AG04450 (cell line): ENCODE measurements around the gene CD4. TPM values are rescaled to one million over a fixed set of nuclear protein-coding genes. Genes with fewer than 3 reads are reported as not detected.
"Not testable (repeated sequence)": the region's sequence is repeated elsewhere in the genome, so short reads cannot be mapped to it uniquely, and the experiment has no call there.

Source experiments
- CTCF ChIA-PET: fragments of 300-600, 350-600 bp; formaldehyde crosslinking; extraction: SDS; loops from one replicate; lab custom pipeline; 2022; ENCODE audit warnings: antibody characterized with exemption, inconsistent platforms; lab: Charles Lee
- POLR2A ChIA-PET: fragments of 350-600 bp; formaldehyde crosslinking; extraction: SDS; loops from one replicate; lab custom pipeline; 2021; ENCODE audit warnings: antibody characterized with exemption, inconsistent platforms; lab: Yijun Ruan, JAX
- DNase-seq: peaks from one replicate; pipeline ENCODE4 v3.0.0-alpha.2; 2011; ENCODE audit warnings: low read depth, low spot score
- H3K27ac ChIP-seq: one replicate; pipeline ENCODE4 v1.5.1; 2012; ENCODE audit warnings: low read depth, low read length, control low read depth
- H3K27me3 ChIP-seq: one replicate; pipeline ENCODE4 v1.6.0; 2012; ENCODE audit warnings: low read length; ENCODE audit not compliant: control insufficient read depth, insufficient read depth
- H3K4me3 ChIP-seq: 2 replicates; pipeline ENCODE4 v1.5.1; 2011; ENCODE audit warnings: mild to moderate bottlenecking, low read depth, low read length, control low read depth
- H3K9me3 ChIP-seq: 2 replicates; pipeline ENCODE4 v1.5.1; 2012; ENCODE audit warnings: low read length; ENCODE audit not compliant: control insufficient read depth, insufficient read depth
- CTCF ChIP-seq: IDR thresholded peaks from 2 replicates; pipeline ENCODE4 v1.5.1; 2011; ENCODE audit warnings: low read depth, low read length, control low read depth, inconsistent platforms
- polyA plus RNA-seq: library from polyadenylated mRNA; depleted of rRNA; stranded (reverse); fragments of >200 nt; gene quantifications from 2 replicates; pipeline ENCODE4 v1.2.3, GENCODE V29; 2011; rRNA removed

CD4 gene
- polyA plus RNA-seq, 1 experiment: 24.9 TPM

- Histone ChIP-seq H3K27me3 (no peaks in the 10 kb centered on the region), H3K27ac (peak within 1 kb of the TSS; percentile 39), H3K4me3 (peak within 1 kb of the TSS; percentile 90), H3K9me3 (no peaks in the 10 kb centered on the region; the same call in 1 of the 2 replicates)
- TF ChIP-seq CTCF: no peak
- DNase-seq: peak; percentile 51
- CTCF ChIA-PET: interaction anchor here (0.6 to 1.0 kb wide), 2 partner anchors 115 to 226 kb away, joined by 3 to 4 read pairs; partner anchors contain the start of gene MLF2
- POLR2A ChIA-PET: interaction anchor here (0.5 to 4.8 kb wide), 12 partner anchors 13 to 328 kb away, joined by 3 to 57 read pairs (median 5); partner anchors contain the start of genes C12orf57, CDCA3, COPS7A and MLF2
Observed at GRCh38 chr12:6867413-6868210, 78.3 kb downstream of the CD4 start, which contains the start of gene TPI1. Gene TPI1, plus strand, starts transcription at chr12:6867531. Its CDS starts 36 bp downstream, at chr12:6867567.

- peak; percentile 36 for TF ChIP-seq CTCF
- no peaks in the 10 kb centered on the region; the same call in 1 of the 2 replicates for H3K9me3 ChIP-seq
- peak overlapping the region; percentile 39 for H3K27ac ChIP-seq
- H3K4me3 ChIP-seq: peak overlapping the region; percentile 90
- POLR2A ChIA-PET: interaction anchor here (0.5 to 4.8 kb wide), 14 partner anchors 16 to 329 kb away, joined by 3 to 57 read pairs (median 6); partner anchors contain the start of genes C12orf57, CDCA3, COPS7A and GPR162
- CTCF ChIA-PET: interaction anchor here (0.7 to 5.1 kb wide), 10 partner anchors 10 to 116 kb away, joined by 4 to 50 read pairs (median 8); partner anchors contain the start of genes CDCA3, LRRC23, MLF2 and USP5
- H3K27me3 ChIP-seq: no peaks in the 10 kb centered on the region
- DNase-seq: no peak
Observed at GRCh38 chr12:6868211-6869048, 79.1 kb downstream of the CD4 start.

- CTCF ChIA-PET: interaction anchor here (0.5 to 5.1 kb wide), 35 partner anchors 8 to 317 kb away, joined by 3 to 50 read pairs (median 4); partner anchors contain the start of genes C12orf57, CDCA3, GNB3 and LRRC23
- no peaks in the 10 kb centered on the region for H3K27me3 ChIP-seq
- H3K4me3 ChIP-seq: peak overlapping the region; percentile 90
- POLR2A ChIA-PET: interaction anchor here (0.6 to 3.8 kb wide), 8 partner anchors 17 to 335 kb away, joined by 3 to 25 read pairs (median 6); partner anchors contain the start of genes C12orf57, CDCA3, GPR162 and RNU7-1
- TF ChIP-seq CTCF: peak; percentile 91
- DNase-seq: peak; percentile 48
- peak overlapping the region; percentile 21 for H3K27ac ChIP-seq
- H3K9me3 ChIP-seq: no peaks in the 10 kb centered on the region; the same call in 1 of the 2 replicates
Observed at GRCh38 chr12:6869049-6870021, 80.0 kb downstream of the CD4 start.

- POLR2A ChIA-PET: interaction anchor here (3.3 to 3.8 kb wide), 2 partner anchors 18 to 55 kb away, joined by 21 to 37 read pairs; partner anchors contain the start of genes CDCA3 and USP5
- peak overlapping the region; percentile 22 for H3K27ac ChIP-seq
- not testable (repeated sequence) for H3K27me3 ChIP-seq, H3K4me3 ChIP-seq, H3K9me3 ChIP-seq, DNase-seq
- CTCF ChIA-PET: interaction anchor here (1.0 to 5.1 kb wide), 12 partner anchors 9 to 318 kb away, joined by 3 to 50 read pairs (median 6); partner anchors contain the start of genes CDCA3, GNB3 and USP5
Observed at GRCh38 chr12:6870304-6870703, 81.0 kb downstream of the CD4 start.

Other genes with a start within 250 kb of the CD4 start
- gene IFFO1, start 233.5 kb upstream of the CD4 start, polyA plus RNA-seq: 23.8 and 24.2 TPM in 2 replicates
- gene NOP2, start 221.2 kb upstream of the CD4 start, polyA plus RNA-seq: 35.7 and 41.3 TPM in 2 replicates
- gene CHD4, start 182.1 kb upstream of the CD4 start, polyA plus RNA-seq: 86.3 and 119 TPM in 2 replicates
- gene LPAR5, start 153.6 kb upstream of the CD4 start, polyA plus RNA-seq: not detected in 2 replicates
- gene ACRBP, start 142.1 kb upstream of the CD4 start, polyA plus RNA-seq: 0.41 and 0.64 TPM in 2 replicates
- gene ING4, start 126.4 kb upstream of the CD4 start, polyA plus RNA-seq: 58.6 and 66.6 TPM in 2 replicates
- gene ZNF384, start 100.2 kb upstream of the CD4 start, polyA plus RNA-seq: 39.3 and 44.3 TPM in 2 replicates
- 1.2 and 2.2 TPM in 2 replicates for gene PIANP, start 88.7 kb upstream of the CD4 start, polyA plus RNA-seq
- gene COPS7A, start 65.5 kb upstream of the CD4 start, polyA plus RNA-seq: 93.2 and 104 TPM in 2 replicates
- 241 and 263 TPM in 2 replicates for gene MLF2, start 36.4 kb upstream of the CD4 start, polyA plus RNA-seq
- 155 and 170 TPM in 2 replicates for gene PTMS, start 23.2 kb upstream of the CD4 start, polyA plus RNA-seq
- 0.11 and 0.33 TPM in 2 replicates for gene LAG3, start 17.0 kb upstream of the CD4 start, polyA plus RNA-seq
- gene GPR162, start 32.3 kb downstream of the CD4 start, polyA plus RNA-seq: 5.2 and 7.6 TPM in 2 replicates
- 45.5 and 65.3 TPM in 2 replicates for gene P3H3, start 38.9 kb downstream of the CD4 start, polyA plus RNA-seq
- gene GNB3, start 51.4 kb downstream of the CD4 start, polyA plus RNA-seq: 3.4 and 3.6 TPM in 2 replicates
- gene CDCA3, start 61.8 kb downstream of the CD4 start, polyA plus RNA-seq: 11.6 and 12.5 TPM in 2 replicates
- gene USP5, start 62.6 kb downstream of the CD4 start, polyA plus RNA-seq: 47.1 and 54.8 TPM in 2 replicates
- 1,246 and 1,347 TPM in 2 replicates for gene TPI1, start 78.0 kb downstream of the CD4 start, polyA plus RNA-seq
- 2.6 and 3.7 TPM in 2 replicates for gene SPSB2, start 83.8 kb downstream of the CD4 start, polyA plus RNA-seq
- gene LRRC23, start 115.3 kb downstream of the CD4 start, polyA plus RNA-seq: 10.4 and 10.6 TPM in 2 replicates
- gene ENO2, start 125.1 kb downstream of the CD4 start, polyA plus RNA-seq: 25.4 and 27.5 TPM in 2 replicates
- gene ATN1, start 138.4 kb downstream of the CD4 start, polyA plus RNA-seq: 11.2 and 21.4 TPM in 2 replicates
- not detected in 2 replicates for gene RNU7-1, start 154.3 kb downstream of the CD4 start, polyA plus RNA-seq
- 359 and 425 TPM in 2 replicates for gene C12orf57, start 154.5 kb downstream of the CD4 start, polyA plus RNA-seq
- gene PTPN6, start 161.8 kb downstream of the CD4 start, polyA plus RNA-seq: 0.07 and 0.10 TPM in 2 replicates
- 242 and 255 TPM in 2 replicates for gene PHB2, start 181.1 kb downstream of the CD4 start, polyA plus RNA-seq
- 46.1 and 47.8 TPM in 2 replicates for gene EMG1, start 181.4 kb downstream of the CD4 start, polyA plus RNA-seq
- gene LPCAT3, start 228.9 kb downstream of the CD4 start, polyA plus RNA-seq: 36.0 and 37.6 TPM in 2 replicates